HUDEP-2 (cell line): Measurements from ENCODE around the gene SH2D6.
A peak's percentile ranks its signal among the peaks of the same experiment; 100 is the strongest.
"Not testable (repeated sequence)": the region's sequence is repeated elsewhere in the genome, so short reads cannot be mapped to it uniquely, and the experiment has no call there.

Experiments
- DNase-seq, 76 experiments: peaks; one replicate each; lab custom pipeline; 2025; ENCODE audit not compliant: unreplicated experiment in 76 of 76; lab: John Stamatoyannopoulos, UW

Gene SH2D6

GRCh38 chr2:85397925-85398331 is 20.6 kb upstream of the SH2D6 start:
- DNase-seq, result no peak

- DNase-seq, result no peak
Measured at GRCh38 chr2:85398426-85399182, 19.9 kb upstream of the SH2D6 start.

- DNase-seq, result no peak
Measured at GRCh38 chr2:85399183-85399455, 19.4 kb upstream of the SH2D6 start.

- no peak for DNase-seq
Measured at GRCh38 chr2:85400023-85400422, 18.5 kb upstream of the SH2D6 start.

GRCh38 chr2:85400541-85401463 is 17.7 kb upstream of the SH2D6 start:
- no peak for DNase-seq

GRCh38 chr2:85401464-85401805 is 17.1 kb upstream of the SH2D6 start:
- no peak for DNase-seq

- no peak for DNase-seq
Measured at GRCh38 chr2:85401844-85402243, 16.7 kb upstream of the SH2D6 start.

GRCh38 chr2:85405201-85406059 is 13.1 kb upstream of the SH2D6 start:
- peak in 1 of 76 experiments; percentile 24 for DNase-seq

GRCh38 chr2:85409845-85410583 is 8.5 kb upstream of the SH2D6 start, which contains the start of gene CAPG:
Gene CAPG (minus strand): TSS chr2:85410366. CDS start chr2:85402145, 8,221 bp downstream.
- peak in 54 of 76 experiments; percentile 11 to 84 (median 56) for DNase-seq

GRCh38 chr2:85410584-85411404 is 7.7 kb upstream of the SH2D6 start:
- peak in 5 of 76 experiments; percentile 36 to 65 (median 54) for DNase-seq

GRCh38 chr2:85411405-85411748 is 7.1 kb upstream of the SH2D6 start:
- no peak for DNase-seq

GRCh38 chr2:85413592-85414420 is 4.7 kb upstream of the SH2D6 start:
- no peak for DNase-seq

- DNase-seq, result not testable (repeated sequence)
Measured at GRCh38 chr2:85414421-85414759, 4.1 kb upstream of the SH2D6 start.

GRCh38 chr2:85414761-85415553 is 3.6 kb upstream of the SH2D6 start:
- DNase-seq, result peak in 26 of 76 experiments; percentile 10 to 60 (median 28)

- DNase-seq, result no peak
Measured at GRCh38 chr2:85415980-85416650, 2.4 kb upstream of the SH2D6 start.

- no peak for DNase-seq
Measured at GRCh38 chr2:85419009-85419675, 628 bp downstream of the SH2D6 start.
